Retinal pigment epithelial cell (primary cell): Measurements from ENCODE around the gene ORAI2.

Source experiments
- DNase-seq: peaks from one replicate; pipeline ENCODE4 v3.0.0-alpha.2; 2010; ENCODE audit warnings: low read depth
- H3K4me3 ChIP-seq: 2 replicates; pipeline ENCODE4 v1.5.1; 2011; ENCODE audit warnings: mild to moderate bottlenecking, low read length, control low read depth, moderate library complexity
- TF ChIP-seq, protein P1 (sequence below): conservative IDR thresholded peaks from 2 replicates; pipeline ENCODE4 v1.5.1; 2011; ENCODE audit warnings: low read depth, low read length, control low read depth, inconsistent platforms

Gene ORAI2

DNA sequence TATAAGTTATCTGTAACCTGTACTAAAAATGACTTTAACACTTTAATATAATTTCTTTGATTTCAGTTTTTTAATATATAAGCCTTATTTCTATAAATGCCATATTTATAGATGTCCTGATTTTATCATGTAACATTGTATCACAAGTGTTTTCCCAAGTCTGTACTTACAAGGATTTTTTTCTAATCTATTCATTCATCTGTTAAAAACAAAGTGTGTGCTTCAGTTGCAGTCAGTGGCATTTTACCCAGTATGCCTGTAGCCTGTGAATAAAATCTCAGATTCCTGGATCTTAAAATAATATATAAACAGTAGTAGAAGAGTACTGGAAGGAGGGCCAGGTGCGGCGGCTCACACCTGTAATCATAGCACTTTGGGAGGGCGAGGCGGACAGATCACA, 19.8 kb upstream of the ORAI2 start:
- no peak overlapping the region for H3K4me3 ChIP-seq
- TF ChIP-seq, protein P1, sequence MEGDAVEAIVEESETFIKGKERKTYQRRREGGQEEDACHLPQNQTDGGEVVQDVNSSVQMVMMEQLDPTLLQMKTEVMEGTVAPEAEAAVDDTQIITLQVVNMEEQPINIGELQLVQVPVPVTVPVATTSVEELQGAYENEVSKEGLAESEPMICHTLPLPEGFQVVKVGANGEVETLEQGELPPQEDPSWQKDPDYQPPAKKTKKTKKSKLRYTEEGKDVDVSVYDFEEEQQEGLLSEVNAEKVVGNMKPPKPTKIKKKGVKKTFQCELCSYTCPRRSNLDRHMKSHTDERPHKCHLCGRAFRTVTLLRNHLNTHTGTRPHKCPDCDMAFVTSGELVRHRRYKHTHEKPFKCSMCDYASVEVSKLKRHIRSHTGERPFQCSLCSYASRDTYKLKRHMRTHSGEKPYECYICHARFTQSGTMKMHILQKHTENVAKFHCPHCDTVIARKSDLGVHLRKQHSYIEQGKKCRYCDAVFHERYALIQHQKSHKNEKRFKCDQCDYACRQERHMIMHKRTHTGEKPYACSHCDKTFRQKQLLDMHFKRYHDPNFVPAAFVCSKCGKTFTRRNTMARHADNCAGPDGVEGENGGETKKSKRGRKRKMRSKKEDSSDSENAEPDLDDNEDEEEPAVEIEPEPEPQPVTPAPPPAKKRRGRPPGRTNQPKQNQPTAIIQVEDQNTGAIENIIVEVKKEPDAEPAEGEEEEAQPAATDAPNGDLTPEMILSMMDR: no peak
- no peak for DNase-seq

DNA sequence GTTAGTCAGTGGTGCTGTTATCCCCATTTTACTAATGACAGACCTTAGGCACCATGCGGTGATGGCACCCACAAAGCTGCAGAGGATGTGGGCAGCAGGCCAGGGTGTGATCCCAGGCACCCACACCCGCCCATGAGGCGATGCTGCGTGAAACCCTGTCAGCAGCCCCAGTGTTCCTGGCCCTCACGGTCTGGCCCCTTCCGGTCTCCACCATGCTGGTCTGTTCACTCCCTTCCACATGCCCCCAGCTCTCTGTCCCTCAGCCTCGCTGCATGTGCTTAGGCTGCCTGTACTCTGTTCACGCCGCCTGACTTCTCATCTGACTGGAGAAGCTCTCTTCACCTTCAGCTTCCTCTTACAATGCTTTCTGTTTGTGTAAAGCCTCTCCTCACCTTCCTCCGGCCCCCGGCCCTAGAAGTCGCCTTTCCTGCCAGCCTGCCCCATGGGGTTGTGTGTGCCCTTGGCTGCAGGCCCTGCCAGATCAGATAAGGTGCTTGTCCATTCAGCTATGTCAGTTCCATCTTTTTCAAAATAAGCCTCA, 17.6 kb upstream of the ORAI2 start:
- TF ChIP-seq, protein P1: no peak
- DNase-seq: no peak
- H3K4me3 ChIP-seq: no peak overlapping the region

GRCh38 chr7:102416406-102416805, 17.0 kb upstream of the ORAI2 start:
- DNase-seq: no peak
- TF ChIP-seq, protein P1: no peak
- no peak overlapping the region for H3K4me3 ChIP-seq

GRCh38 chr7:102417105-102417504, 16.3 kb upstream of the ORAI2 start:
- no peak overlapping the region for H3K4me3 ChIP-seq
- DNase-seq: no peak
- TF ChIP-seq, protein P1: no peak

DNA sequence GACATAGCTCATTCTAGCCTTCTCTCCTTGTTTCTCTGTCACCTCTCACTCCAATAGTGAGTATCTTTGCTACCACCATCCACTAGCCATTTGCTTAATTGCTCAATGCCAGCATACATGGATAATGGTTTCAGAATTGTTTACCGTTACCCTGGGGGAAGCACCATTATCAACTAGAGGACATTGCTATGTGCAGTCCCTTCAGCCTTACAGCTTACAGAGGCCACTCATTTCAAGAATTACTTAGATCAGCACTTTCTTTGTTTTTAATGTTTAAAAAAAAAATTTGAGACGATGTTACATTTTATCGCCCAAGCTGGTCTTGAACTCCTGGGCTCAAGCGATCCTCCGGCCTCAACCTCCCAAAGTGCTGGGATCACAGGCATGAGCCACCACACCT, 14.8 kb upstream of the ORAI2 start:
- TF ChIP-seq, protein P1: no peak
- no peak overlapping the region for H3K4me3 ChIP-seq
- no peak for DNase-seq

DNA sequence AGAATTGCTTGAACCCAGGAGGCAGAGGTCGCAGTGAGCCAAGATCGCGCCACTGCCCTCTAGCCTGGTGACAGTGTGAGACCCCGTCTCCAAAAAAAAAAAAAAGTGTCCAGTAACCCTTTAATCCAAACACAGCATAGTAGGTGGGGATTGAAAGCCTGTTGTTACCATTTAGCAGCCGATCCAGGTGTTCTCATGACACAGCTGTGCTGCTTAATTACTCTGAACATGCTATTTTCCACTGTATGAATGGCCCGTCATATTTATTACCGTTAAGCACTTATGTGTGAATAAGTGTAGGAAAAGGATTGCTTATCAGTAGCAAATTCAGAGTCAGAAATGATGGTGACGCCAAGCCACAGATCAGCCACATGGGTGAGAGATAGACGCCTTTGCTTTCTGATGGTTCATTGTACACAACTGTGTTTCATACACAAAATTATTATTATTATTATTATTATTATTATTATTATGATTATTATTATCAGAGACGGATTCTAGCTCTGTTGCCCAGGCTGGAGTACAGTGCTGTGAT, 11.6 kb upstream of the ORAI2 start:
- no peak for DNase-seq
- TF ChIP-seq, protein P1: no peak
- no peak overlapping the region for H3K4me3 ChIP-seq

GRCh38 chr7:102424129-102424551, 9.2 kb upstream of the ORAI2 start:
- no peak for DNase-seq
- TF ChIP-seq, protein P1: no peak
- H3K4me3 ChIP-seq: no peak overlapping the region
